Measurements from ENCODE around the gene SLU7.

- TF ChIP-seq SUZ12 (IDR thresholded peaks at IDR 0.05; ENCODE audit: extremely low read depth, insufficient read depth, insufficient read length) (no peak), YY1 (IDR thresholded peaks at IDR 0.05; ENCODE audit: insufficient read depth, insufficient read length) (no peak)
Observed at GRCh38 chr5:160464466-160464797, 45.6 kb upstream of the SLU7 start.

Measured in NT2/D1 (cell line).